IMR-90 (cell line): ENCODE results near the gene PHKG2. TPM values are rescaled to one million over a fixed set of nuclear protein-coding genes. Genes with fewer than 3 reads are reported as not detected.

Experiments
- ATAC-seq: fragments of 200-7000 bp; cut with Tn5 transposase; 2 replicates; pipeline ENCODE4 v1.9.1; 2020; ENCODE audit warnings: low read depth, mild to moderate bottlenecking, moderate library complexity
- BruUV-seq: library from RNA; stranded (reverse); fragments of 400-500 nt; replicated peaks from 2 replicates; lab custom pipeline; 2021; lab: Mats Ljungman, UMichigan
- CTCF ChIA-PET: fragments of 300-600 bp; formaldehyde crosslinking; extraction: SDS; loops from one replicate; lab custom pipeline; 2021; ENCODE audit warnings: antibody characterized with exemption; lab: Yijun Ruan, JAX
- POLR2A ChIA-PET: fragments of 300-600 bp; sonication (Branson Sonifier 250); formaldehyde crosslinking; loops from one replicate; lab custom pipeline; 2022; ENCODE audit warnings: antibody characterized with exemption; ENCODE audit not compliant: unreplicated experiment; lab: Charles Lee
- DNase-seq: peaks from one replicate; pipeline ENCODE4 v3.0.0; 2013
- H2AFZ ChIP-seq: replicated peaks from 2 replicates; pipeline ENCODE3; 2013; ENCODE audit warnings: low read length, mild to moderate bottlenecking; ENCODE audit not compliant: poor library complexity
- H2AK5ac ChIP-seq: 2 replicates; pipeline ENCODE4 v1.6.1; 2013; ENCODE audit warnings: low read depth, low read length, inconsistent platforms
- H2AK9ac ChIP-seq: replicated peaks from 2 replicates; pipeline ENCODE3; 2013; ENCODE audit warnings: mild to moderate bottlenecking, low read depth, low read length, moderate library complexity; ENCODE audit not compliant: poor library complexity
- H2BK120ac ChIP-seq: 2 replicates; pipeline ENCODE4 v1.6.1; 2013; ENCODE audit warnings: low read depth, low read length, inconsistent platforms
- H2BK15ac ChIP-seq: 3 replicates; pipeline ENCODE4 v1.6.1; 2013; ENCODE audit warnings: low read depth, low read length, inconsistent platforms
- H2BK20ac ChIP-seq: 2 replicates; pipeline ENCODE4 v1.6.1; 2013; ENCODE audit warnings: low read depth, mild to moderate bottlenecking, inconsistent platforms, low read length, moderate library complexity
- H2BK5ac ChIP-seq: 2 replicates; pipeline ENCODE4 v1.6.1; 2013; ENCODE audit warnings: mild to moderate bottlenecking, low read depth, low read length, inconsistent platforms; ENCODE audit not compliant: poor library complexity, severe bottlenecking
- H3K14ac ChIP-seq: replicated peaks from 2 replicates; pipeline ENCODE4 v1.6.1; 2013; ENCODE audit warnings: low read depth, low read length, inconsistent platforms
- H3K18ac ChIP-seq: 2 replicates; pipeline ENCODE4 v1.6.1; 2013; ENCODE audit warnings: low read depth, low read length, control low read depth
- H3K23ac ChIP-seq: 2 replicates; pipeline ENCODE4 v1.6.1; 2013; ENCODE audit warnings: low read depth, low read length, inconsistent platforms
- H3K27ac ChIP-seq: 2 replicates; pipeline ENCODE4 v1.5.1; 2013; ENCODE audit warnings: mild to moderate bottlenecking, control low read depth, low read length; ENCODE audit not compliant: insufficient read depth
- H3K27me3 ChIP-seq: 2 replicates; pipeline ENCODE4 v1.6.1; 2013; ENCODE audit warnings: low read length; ENCODE audit not compliant: control insufficient read depth, insufficient read depth
- H3K36me3 ChIP-seq: 2 replicates; pipeline ENCODE4 v1.6.1; 2013; ENCODE audit warnings: low read length, mixed read lengths; ENCODE audit not compliant: control insufficient read depth, insufficient read depth
- H3K4ac ChIP-seq: 2 replicates; pipeline ENCODE4 v1.6.1; 2013; ENCODE audit warnings: low read depth, low read length, inconsistent platforms
- H3K4me1 ChIP-seq: 2 replicates; pipeline ENCODE4 v1.6.1; 2013; ENCODE audit warnings: low read length, mixed read lengths; ENCODE audit not compliant: control insufficient read depth, insufficient read depth
- H3K4me2 ChIP-seq: 2 replicates; pipeline ENCODE4 v1.6.1; 2013; ENCODE audit warnings: low read depth, mild to moderate bottlenecking, control low read depth, low read length, moderate library complexity
- H3K4me3 ChIP-seq: 2 replicates; pipeline ENCODE4 v1.5.1; 2013; ENCODE audit warnings: low read depth, mild to moderate bottlenecking, control low read depth, low read length, moderate library complexity; ENCODE audit not compliant: insufficient read depth
- H3K56ac ChIP-seq: 2 replicates; pipeline ENCODE4 v1.6.1; 2013; ENCODE audit warnings: low read length, inconsistent platforms; ENCODE audit not compliant: insufficient read depth; ENCODE audit errors: extremely low read depth
- H3K79me1 ChIP-seq, 2 experiments: 2 replicates each; pipeline ENCODE4 v1.6.1; 2013; ENCODE audit warnings: low read length in 2 of 2, inconsistent platforms in 1 of 2, low read depth in 1 of 2
- H3K9ac ChIP-seq: 2 replicates; pipeline ENCODE4 v1.6.1; 2013; ENCODE audit warnings: low read depth, low read length, control low read depth
- H3K9me1 ChIP-seq: 2 replicates; pipeline ENCODE4 v1.6.1; 2013; ENCODE audit warnings: low read length, inconsistent platforms; ENCODE audit not compliant: insufficient read depth
- H3K9me3 ChIP-seq: 2 replicates; pipeline ENCODE4 v1.6.1; 2013; ENCODE audit warnings: low read length; ENCODE audit not compliant: control insufficient read depth, insufficient read depth
- H4K20me1 ChIP-seq: 2 replicates; pipeline ENCODE4 v1.6.1; 2013; ENCODE audit warnings: low read length, inconsistent platforms; ENCODE audit not compliant: insufficient read depth
- H4K5ac ChIP-seq: 2 replicates; pipeline ENCODE4 v1.6.1; 2013; ENCODE audit warnings: mild to moderate bottlenecking, low read depth, low read length, control low read depth
- H4K8ac ChIP-seq, 2 experiments: 2 replicates each; pipeline ENCODE4 v1.6.1; 2013; ENCODE audit warnings: low read depth in 2 of 2, low read length in 2 of 2, control low read depth in 1 of 2, inconsistent platforms in 1 of 2
- H4K91ac ChIP-seq: 2 replicates; pipeline ENCODE4 v1.6.1; 2013; ENCODE audit warnings: low read depth, low read length, inconsistent platforms; ENCODE audit not compliant: insufficient read depth
- MAZ ChIP-seq: IDR thresholded peaks from 2 replicates; pipeline ENCODE4 v1.6.1; 2012; ENCODE audit warnings: low read depth, mild to moderate bottlenecking, low read length, improper control_type of control experiment, moderate library complexity, borderline replicate concordance
- POLR2A ChIP-seq: IDR thresholded peaks from 2 replicates; pipeline ENCODE4 v1.6.1; 2012; ENCODE audit warnings: mild to moderate bottlenecking, low read depth, low read length
- RAD21 ChIP-seq: IDR thresholded peaks from 2 replicates; pipeline ENCODE4 v1.6.1; 2012; ENCODE audit warnings: low read length, improper control_type of control experiment
- RCOR1 ChIP-seq: IDR thresholded peaks from 2 replicates; pipeline ENCODE4 v1.6.1; 2012; ENCODE audit warnings: mild to moderate bottlenecking, low read length, improper control_type of control experiment; ENCODE audit not compliant: insufficient replicate concordance
- RFX5 ChIP-seq: IDR thresholded peaks from 2 replicates; pipeline ENCODE4 v1.8.0; 2012; ENCODE audit warnings: low read depth, mild to moderate bottlenecking, low read length, moderate library complexity
- WGBS, 2 experiments: methylation state at CpG; one replicate each; pipeline versions ENCODE4 v1.1.5 to v1.1.7; 2013; ENCODE audit warnings: missing lambda C conversion rate in 2 of 2; ENCODE audit not compliant: insufficient read length in 1 of 2; ENCODE audit errors: extremely low coverage in 2 of 2; 5-methylcytosine and 5-hydroxymethylcytosine counted together
- dilution Hi-C: fragments of 300-500 bp; cut with HindIII; formaldehyde crosslinking; loops from one replicate; pipeline ENCODE4 v1.14.3; 2018; ENCODE audit warnings: low sequenced_read_pairs; ENCODE audit not compliant: unreplicated experiment
- in situ Hi-C: fragments of 300-500 bp; cut with MboI; formaldehyde crosslinking; loops from 3 replicates; pipeline ENCODE4 v1.14.3; 2019; ENCODE audit warnings: low sequenced_read_pairs, inconsistent platforms, mixed read lengths
- intact Hi-C: fragments of 100-400 bp; cut with micrococcal nuclease; formaldehyde crosslinking; loops from 2 replicates; pipeline ENCODE4 v1.10.0; 2022
- polyA plus RNA-seq, 3 experiments: library from polyadenylated mRNA; depleted of rRNA; stranded (reverse); fragments of >200 nt; gene quantifications; 2 replicates each; pipeline ENCODE4 v1.2.3, GENCODE V29; 2012; ENCODE audit warnings: low replicate concordance in 1 of 3
- total RNA-seq: library from RNA; depleted of rRNA; stranded (reverse); fragments of >200 nt; gene quantifications from 2 replicates; pipeline ENCODE4 v1.2.3, GENCODE V29; 2012

Gene PHKG2
- total and polyA plus RNA-seq, 2 of the 4 experiments (the other 2 are of a cell fraction): 26.0 to 38.9 TPM

GRCh38 chr16:30786936-30787612, 38.8 kb downstream of the PHKG2 start, which contains the start of gene ZNF629:
TSS of gene ZNF629 (minus strand) at chr16:30787205. CDS start at chr16:30784482, 2,723 bp downstream.
- no peaks in the 10 kb centered on the region for H3K9me3 ChIP-seq
- peaks cover 6% of the 10 kb centered on the region; the same call in 1 of the 2 replicates for H3K9me1 ChIP-seq
- H3K23ac ChIP-seq: peak within 1 kb of the TSS; percentile 90
- peak within 1 kb of the TSS; percentile 91 for H3K9ac ChIP-seq
- ATAC-seq (peak; percentile 88), DNase-seq (peak; percentile 57)
- H2AFZ ChIP-seq: peak within 1 kb of the TSS; percentile 95
- CTCF ChIA-PET: interaction anchor here (0.6 to 0.8 kb wide), 2 partner anchors 28 to 671 kb away, joined by 3 to 4 read pairs; no protein-coding TSS in a partner anchor
- peak within 1 kb of the TSS; percentile 79 for H4K91ac ChIP-seq
- peak within 1 kb of the TSS; percentile 96 for H3K4me3 ChIP-seq
- H2BK20ac ChIP-seq: peak within 1 kb of the TSS; percentile 6; the same call in 1 of the 2 replicates
- H2AK5ac ChIP-seq: peak within 1 kb of the TSS; percentile 92
- peak within 1 kb of the TSS; percentile 56 for H2BK120ac ChIP-seq
- in situ Hi-C loops (no loop called here), dilution Hi-C loops (no loop called here), intact Hi-C loops (loop anchor here (1.0 kb wide), 3 partner anchors 18 to 134 kb away; no protein-coding TSS in a partner anchor)
- H3K4me2 ChIP-seq: peak within 1 kb of the TSS; percentile 98
- peaks cover 4% of the 10 kb centered on the region for H3K4me1 ChIP-seq
- TF ChIP-seq POLR2A (0 out of 2 replicates have a peak, but pooled peaks have one; percentile 22), RAD21 (0 out of 2 replicates have a peak, but pooled peaks have one; percentile 3), MAZ (peak; percentile 94), RFX5 (no peak), RCOR1 (no peak)
- peak within 1 kb of the TSS; percentile 96 for H3K27ac ChIP-seq
- peak within 1 kb of the TSS; percentile 98 for H4K5ac ChIP-seq
- peak within 1 kb of the TSS; percentile 99 for H2AK9ac ChIP-seq
- H4K8ac ChIP-seq: peak within 1 kb of the TSS; percentile 97 to 99
- peak within 1 kb of the TSS; percentile 96 for H3K4ac ChIP-seq
- peaks cover 11 to 33% of the 10 kb centered on the region in 2 experiments for H3K79me1 ChIP-seq
- 0 out of 2 replicates have a peak, but pooled peaks cover 2% of the 10 kb centered on the region for H3K27me3 ChIP-seq
- no TSS peak for BruUV-seq
- H3K14ac ChIP-seq: peak within 1 kb of the TSS; percentile 76
- H2BK15ac ChIP-seq: peak within 1 kb of the TSS; percentile 52; the same call in 1 of the 3 replicates
- peaks cover 8% of the 10 kb centered on the region for H4K20me1 ChIP-seq
- POLR2A ChIA-PET: interaction anchor here (0.6 to 1.5 kb wide), 2 partner anchors 19 to 93 kb away, joined by 4 to 13 read pairs; no protein-coding TSS in a partner anchor
- H3K56ac ChIP-seq: peak within 1 kb of the TSS; percentile 93
- H3K36me3 ChIP-seq: peaks cover 23% of the 10 kb centered on the region
- WGBS, 2 experiments: no CpG with 5 or more reads among the region's 37 CpGs
- peak within 1 kb of the TSS; percentile 88 for H2BK5ac ChIP-seq
- H3K18ac ChIP-seq: peak within 1 kb of the TSS; percentile 76
